ENCODE data around the gene TEX13A.

GRCh38 chrX:105266456-105266855 is 46.0 kb upstream of the TEX13A start:
- TF ChIP-seq POLR2A (IDR thresholded peaks at IDR 0.05; ENCODE audit: control extremely low read depth in 1 of 2, low read depth in 2 of 2, low read length in 2 of 2) (no peak), TAF1 (IDR thresholded peaks at IDR 0.05; ENCODE audit: low read depth, low read length) (no peak), POU5F1 (IDR thresholded peaks at IDR 0.05; ENCODE audit: low read depth, low read length) (no peak), YY1 (IDR thresholded peaks at IDR 0.05; ENCODE audit: low read depth, low read length) (no peak), CREB1 (IDR thresholded peaks at IDR 0.05) (no peak), RNF2 (IDR thresholded peaks at IDR 0.05; ENCODE audit: borderline replicate concordance, low read depth, low read length, missing control alignments, poor library complexity, severe bottlenecking) (no peak)

Data from H1 (cell line).